Osteocyte (in vitro differentiated cells): ENCODE data around the gene NAPA. TPM values are rescaled to one million over a fixed set of nuclear protein-coding genes. Genes with fewer than 3 reads are reported as not detected.

Experiments used
- DNase-seq: peaks from one replicate; pipeline ENCODE4 v3.0.0; 2021; ENCODE audit warnings: mixed read lengths; ENCODE audit not compliant: unreplicated experiment; ENCODE audit errors: extremely low spot score
- H3K27ac Mint-ChIP-seq: one replicate; pipeline ENCODE4 v1.8.0; 2021; ENCODE audit warnings: mild to moderate bottlenecking, mixed read lengths; ENCODE audit not compliant: unreplicated experiment
- H3K27me3 Mint-ChIP-seq: one replicate; pipeline ENCODE4 v1.8.0; 2021; ENCODE audit warnings: mixed read lengths; ENCODE audit not compliant: unreplicated experiment
- H3K36me3 Mint-ChIP-seq: one replicate; pipeline ENCODE4 v1.8.0; 2021; ENCODE audit warnings: mixed read lengths; ENCODE audit not compliant: unreplicated experiment
- H3K4me1 Mint-ChIP-seq: one replicate; pipeline ENCODE4 v1.8.0; 2021; ENCODE audit warnings: mixed read lengths; ENCODE audit not compliant: unreplicated experiment
- H3K4me3 Mint-ChIP-seq: one replicate; pipeline ENCODE4 v1.8.0; 2021; ENCODE audit warnings: mild to moderate bottlenecking, moderate library complexity, mixed read lengths; ENCODE audit not compliant: unreplicated experiment
- H3K9me3 Mint-ChIP-seq: one replicate; pipeline ENCODE4 v1.8.0; 2021; ENCODE audit warnings: mixed read lengths; ENCODE audit not compliant: unreplicated experiment
- CTCF ChIP-seq: fragments of 200-600 bp; sonication (generic); IDR thresholded peaks from 2 replicates; pipeline ENCODE4 v1.5.0; 2021; ENCODE audit warnings: antibody characterized with exemption, mild to moderate bottlenecking, moderate library complexity
- total RNA-seq: library from RNA; stranded (reverse); gene quantifications from 2 replicates; pipeline ENCODE4 v1.2.1, GENCODE V29; 2021

Gene NAPA
- total RNA-seq, 1 donor from 2014 or later: 104 TPM

GRCh38 chr19:47549261-47549862 is 34.5 kb upstream of the NAPA start:
- H3K4me3 Mint-ChIP-seq: no peak overlapping the region

GRCh38 chr19:47547199-47547598 is 32.3 kb upstream of the NAPA start:
- Mint-ChIP-seq H3K36me3 (no peaks in the 10 kb centered on the region), H3K9me3 (no peaks in the 10 kb centered on the region), H3K4me1 (no peaks in the 10 kb centered on the region), H3K27ac (no peak overlapping the region), H3K27me3 (peaks cover 9% of the 10 kb centered on the region), H3K4me3 (no peak overlapping the region)
- DNase-seq: no peak
- TF ChIP-seq CTCF: no peak

More at GRCh38 chr19:47549261-47549862, 34.5 kb upstream of the NAPA start:
- DNase-seq: no peak
- peaks cover 9% of the 10 kb centered on the region for H3K27me3 Mint-ChIP-seq
- no peak overlapping the region for H3K27ac Mint-ChIP-seq
- TF ChIP-seq CTCF: no peak
- H3K9me3 Mint-ChIP-seq: no peaks in the 10 kb centered on the region
- H3K36me3 Mint-ChIP-seq: no peaks in the 10 kb centered on the region
- H3K4me1 Mint-ChIP-seq: no peaks in the 10 kb centered on the region

GRCh38 chr19:47545061-47545948 is 30.4 kb upstream of the NAPA start:
- Mint-ChIP-seq H3K9me3 (no peaks in the 10 kb centered on the region), H3K36me3 (no peaks in the 10 kb centered on the region), H3K27ac (no peak overlapping the region), H3K27me3 (peaks cover 9% of the 10 kb centered on the region), H3K4me3 (no peak overlapping the region), H3K4me1 (peaks cover 2% of the 10 kb centered on the region)
- no peak for DNase-seq
- TF ChIP-seq CTCF: no peak

- Mint-ChIP-seq H3K36me3 (no peaks in the 10 kb centered on the region), H3K27me3 (peaks cover 13% of the 10 kb centered on the region), H3K27ac (no peak overlapping the region), H3K4me1 (peaks cover 2% of the 10 kb centered on the region), H3K9me3 (no peaks in the 10 kb centered on the region), H3K4me3 (no peak overlapping the region)
- DNase-seq: no peak
- TF ChIP-seq CTCF: no peak
These were observed 29.6 kb upstream of the NAPA start for GRCh38 chr19:47544476-47544875.

GRCh38 chr19:47544075-47544474 is 29.2 kb upstream of the NAPA start:
- Mint-ChIP-seq H3K4me1 (peaks cover 2% of the 10 kb centered on the region), H3K27me3 (peaks cover 11% of the 10 kb centered on the region), H3K4me3 (no peak overlapping the region), H3K27ac (no peak overlapping the region), H3K9me3 (no peaks in the 10 kb centered on the region), H3K36me3 (no peaks in the 10 kb centered on the region)
- no peak for TF ChIP-seq CTCF
- DNase-seq: no peak
